ENCODE results near the gene PRAMEF26. TPM values are rescaled to one million over a fixed set of nuclear protein-coding genes. Genes with fewer than 3 reads are reported as not detected.
"Not testable (repeated sequence)": the region's sequence is repeated elsewhere in the genome, so short reads cannot be mapped to it uniquely, and the experiment has no call there.

Gene PRAMEF26
- total RNA-seq, 1 experiment from 2014 or later: not detected

GRCh38 chr1:13116754-13117153 lies 39.1 kb downstream of the PRAMEF26 start, which contains the start of gene HNRNPCL2:
HNRNPCL2 (minus strand) TSS chr1:13116854; CDS start chr1:13116400, 454 bp downstream.
- RAD21 ChIA-PET (ENCODE audit: low non-redundant PET in 1 of 2, low total read pairs in 2 of 2, uncharacterized antibody in 2 of 2, unreplicated experiment in 2 of 2); H3K9me3 ChIP-seq (ENCODE audit: control insufficient read depth in 1 of 2, insufficient read depth in 1 of 2, low read depth in 1 of 2, low read length in 2 of 2); H3K4me3 ChIP-seq (replicated peaks in 1 of 2; ENCODE audit: low read depth in 1 of 2, low read length in 2 of 2); H3K4me1 ChIP-seq (ENCODE audit: control insufficient read depth in 1 of 2, insufficient read depth in 2 of 2, low read length in 2 of 2); H3K4me2 ChIP-seq (ENCODE audit: low read length); BruUV-seq (replicated peaks); H3K9me2 ChIP-seq (ENCODE audit: insufficient read depth); H3K36me3 ChIP-seq (ENCODE audit: control insufficient read depth in 1 of 2, insufficient read depth in 2 of 2, low read length in 2 of 2); ATAC-seq; H3K27ac ChIP-seq (ENCODE audit: low read depth, low read length); CTCF ChIA-PET; POLR2A ChIA-PET; H4K20me1 ChIP-seq (ENCODE audit: insufficient read depth); H3K9ac ChIP-seq (ENCODE audit: low read length); H2AFZ ChIP-seq (ENCODE audit: low read depth, low read length, poor library complexity, severe bottlenecking); H3K79me2 ChIP-seq (ENCODE audit: insufficient read depth, low read length); DNase-seq (ENCODE audit: low read depth, low spot score); H3K27me3 ChIP-seq (ENCODE audit: insufficient read depth, low read length); intact Hi-C loops (cut with micrococcal nuclease): not testable (repeated sequence)

Other genes starting within 250 kb of the PRAMEF26 start
- gene PRAMEF7, start 239.4 kb downstream of the PRAMEF26 start, total RNA-seq (2021; ENCODE audit: unreplicated experiment): not detected
- gene PRAMEF6, start 208.4 kb downstream of the PRAMEF26 start, total RNA-seq (2021; ENCODE audit: unreplicated experiment): not detected
- not detected for gene PRAMEF27, start 99.4 kb downstream of the PRAMEF26 start, total RNA-seq (2021; ENCODE audit: unreplicated experiment)
- not detected for gene HNRNPCL3, start 95.2 kb downstream of the PRAMEF26 start, total RNA-seq (2021; ENCODE audit: unreplicated experiment)
- gene PRAMEF25, start 85.2 kb downstream of the PRAMEF26 start, total RNA-seq (2021; ENCODE audit: unreplicated experiment): not detected
- not detected for gene HNRNPCL2, start 39.2 kb downstream of the PRAMEF26 start, total RNA-seq (2021; ENCODE audit: unreplicated experiment)
- gene HNRNPCL4, start 9.6 kb upstream of the PRAMEF26 start, total RNA-seq (2021; ENCODE audit: unreplicated experiment): not detected
- not detected for gene PRAMEF9, start 15.8 kb upstream of the PRAMEF26 start, total RNA-seq (2021; ENCODE audit: unreplicated experiment)
- gene PRAMEF13, start 45.4 kb upstream of the PRAMEF26 start, total RNA-seq (2021; ENCODE audit: unreplicated experiment): not detected
- gene PRAMEF18, start 70.1 kb upstream of the PRAMEF26 start, total RNA-seq (2021; ENCODE audit: unreplicated experiment): not detected
- gene PRAMEF5, start 98.2 kb upstream of the PRAMEF26 start, total RNA-seq (2021; ENCODE audit: unreplicated experiment): not detected
- gene PRAMEF8, start 129.1 kb upstream of the PRAMEF26 start, total RNA-seq (2021; ENCODE audit: unreplicated experiment): not detected
- not detected for gene PRAMEF33, start 147.5 kb upstream of the PRAMEF26 start, total RNA-seq (2021; ENCODE audit: unreplicated experiment)
- gene PRAMEF15, start 159.6 kb upstream of the PRAMEF26 start, total RNA-seq (2021; ENCODE audit: unreplicated experiment): not detected
- not detected for gene PRAMEF14, start 191.1 kb upstream of the PRAMEF26 start, total RNA-seq (2021; ENCODE audit: unreplicated experiment)
- not detected for gene PRAMEF19, start 215.9 kb upstream of the PRAMEF26 start, total RNA-seq (2021; ENCODE audit: unreplicated experiment)
- not detected for gene PRAMEF17, start 233.6 kb upstream of the PRAMEF26 start, total RNA-seq (2021; ENCODE audit: unreplicated experiment)

All from HCT116 (cell line).